Kidney epithelial cell (primary cell): ENCODE measurements around the gene CCDC157. TPM values are rescaled to one million over a fixed set of nuclear protein-coding genes. Genes with fewer than 3 reads are reported as not detected.

Experiments used
- DNase-seq: peaks from one replicate; pipeline ENCODE4 v3.0.0-alpha.2; 2010; ENCODE audit warnings: low read depth
- H3K27me3 ChIP-seq: 2 replicates; pipeline ENCODE4 v1.6.0; 2011; ENCODE audit warnings: low read length; ENCODE audit not compliant: control insufficient read depth, insufficient read depth
- H3K36me3 ChIP-seq: 2 replicates; pipeline ENCODE4 v1.5.1; 2011; ENCODE audit warnings: low read length; ENCODE audit not compliant: control insufficient read depth, insufficient read depth
- H3K4me3 ChIP-seq: 2 replicates; pipeline ENCODE4 v1.5.1; 2011; ENCODE audit warnings: low read depth, mild to moderate bottlenecking, control low read depth, low read length
- CTCF ChIP-seq: IDR thresholded peaks from 2 replicates; pipeline ENCODE4 v1.5.1; 2011; ENCODE audit warnings: mild to moderate bottlenecking, moderate library complexity, low read length, control low read depth, inconsistent platforms; ENCODE audit not compliant: insufficient read depth, poor library complexity, severe bottlenecking
- total RNA-seq: library from RNA; depleted of rRNA; stranded (reverse); fragments of >200 nt; gene quantifications from 2 replicates; pipeline ENCODE4 v1.2.3, GENCODE V29; 2015

The CCDC157 gene
- total RNA-seq, 1 donor from 2014 or later, result 14.6 TPM

GRCh38 chr22:30327864-30328345, 28.9 kb upstream of the CCDC157 start:
- Histone ChIP-seq H3K4me3 (no peak overlapping the region), H3K27me3 (no peaks in the 10 kb centered on the region), H3K36me3 (no peaks in the 10 kb centered on the region)
- TF ChIP-seq CTCF, result peak; percentile 21
- DNase-seq, result no peak

- Histone ChIP-seq H3K4me3 (no peak overlapping the region), H3K36me3 (peaks cover 2% of the 10 kb centered on the region), H3K27me3 (no peaks in the 10 kb centered on the region)
- no peak for DNase-seq
- no peak for TF ChIP-seq CTCF
Observed at GRCh38 chr22:30328466-30329049, 28.2 kb upstream of the CCDC157 start.

DNA sequence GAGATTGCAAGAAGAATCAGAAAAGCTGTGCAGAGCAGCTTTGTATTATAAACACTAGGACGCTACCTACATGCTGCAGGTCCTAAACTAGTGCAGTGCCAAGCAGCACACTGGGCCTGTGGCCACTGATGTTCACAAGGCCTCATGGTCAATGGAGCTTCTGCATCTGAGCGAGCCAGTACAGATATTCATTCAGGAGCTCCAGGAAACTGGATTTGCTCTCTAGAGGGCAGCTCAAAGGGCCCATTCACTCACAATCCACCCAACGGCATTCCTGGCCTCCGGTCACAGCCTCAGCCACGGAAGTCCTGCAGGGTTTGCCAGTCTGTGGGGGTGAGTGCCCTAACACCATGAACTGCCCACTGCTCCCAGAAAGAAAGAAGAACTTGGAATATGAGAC, 24.3 kb upstream of the CCDC157 start:
- H3K4me3 ChIP-seq, result no peak overlapping the region
- H3K36me3 ChIP-seq, result peaks cover 6% of the 10 kb centered on the region
- H3K27me3 ChIP-seq, result no peaks in the 10 kb centered on the region
- DNase-seq, result no peak
- TF ChIP-seq CTCF, result no peak

DNA sequence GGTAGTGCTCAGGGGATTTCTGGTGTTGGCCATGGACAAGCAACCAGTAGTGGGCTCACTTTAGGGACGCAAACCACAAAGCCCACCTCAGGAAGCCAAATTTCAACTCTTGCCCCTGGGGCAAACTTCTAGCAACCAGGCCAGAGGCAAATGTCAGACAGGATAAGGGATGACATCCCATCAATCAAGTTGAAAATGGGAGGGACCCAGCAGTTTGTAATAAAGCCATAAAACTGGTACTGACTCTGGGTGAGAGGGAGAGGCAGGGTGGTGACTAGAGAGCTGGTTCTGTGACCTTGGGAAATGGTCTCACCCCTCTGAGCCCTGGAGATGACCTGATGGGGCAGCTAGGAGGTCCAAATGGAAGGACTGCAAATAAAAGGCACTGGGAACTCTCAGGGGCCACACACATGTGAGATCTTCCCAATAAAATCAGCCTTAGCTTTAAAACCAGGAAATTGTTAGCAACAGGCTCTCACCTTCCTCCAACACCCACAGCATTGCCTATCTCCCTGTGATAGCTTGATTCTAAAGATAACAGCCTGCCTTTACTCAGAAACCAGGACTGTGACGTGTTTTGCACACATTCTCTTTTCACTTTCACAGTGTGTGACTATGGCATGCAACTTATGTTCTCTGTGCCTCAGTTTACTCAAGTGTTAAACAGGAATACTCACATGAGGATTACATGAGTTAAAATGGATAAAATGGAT, 23.7 kb upstream of the CCDC157 start:
- no peaks in the 10 kb centered on the region for H3K27me3 ChIP-seq
- no peak for DNase-seq
- no peak overlapping the region for H3K4me3 ChIP-seq
- TF ChIP-seq CTCF, result no peak
- H3K36me3 ChIP-seq, result peaks cover 8% of the 10 kb centered on the region

GRCh38 chr22:30333707-30334087, 23.1 kb upstream of the CCDC157 start:
- Histone ChIP-seq H3K36me3 (peaks cover 9% of the 10 kb centered on the region), H3K27me3 (no peaks in the 10 kb centered on the region), H3K4me3 (no peak overlapping the region)
- TF ChIP-seq CTCF, result no peak
- DNase-seq, result no peak
